ENCODE measurements around the gene DBI.
"Not testable (repeated sequence)": the region's sequence is repeated elsewhere in the genome, so short reads cannot be mapped to it uniquely, and the experiment has no call there.

The DBI gene

GRCh38 chr2:119402645-119403560, 36.1 kb downstream of the DBI start:
- DNase-seq, result no peak

- DNase-seq, result not testable (repeated sequence)
Measured at GRCh38 chr2:119403618-119404017, 36.8 kb downstream of the DBI start.

- no peak for DNase-seq
Measured at GRCh38 chr2:119405151-119405550, 38.4 kb downstream of the DBI start.

GRCh38 chr2:119407430-119408220, 40.8 kb downstream of the DBI start:
- peak; percentile 55 for DNase-seq

GRCh38 chr2:119408221-119408619, 41.4 kb downstream of the DBI start:
- DNase-seq, result no peak

- no peak for DNase-seq
Measured at GRCh38 chr2:119409506-119409905, 42.7 kb downstream of the DBI start.

- DNase-seq, result no peak
Measured at GRCh38 chr2:119414894-119415293, 48.1 kb downstream of the DBI start.

- no peak for DNase-seq
Measured at GRCh38 chr2:119415630-119416029, 48.9 kb downstream of the DBI start.

- DNase-seq, result no peak
Measured at GRCh38 chr2:119416299-119416923, 49.6 kb downstream of the DBI start.

- no peak for DNase-seq
Measured at GRCh38 chr2:119417908-119418307, 51.1 kb downstream of the DBI start.

- DNase-seq, result no peak
Measured at GRCh38 chr2:119419065-119419464, 52.3 kb downstream of the DBI start.

- no peak for DNase-seq
Measured at GRCh38 chr2:119419803-119420508, 53.2 kb downstream of the DBI start.

- DNase-seq, result no peak
Measured at GRCh38 chr2:119421304-119421703, 54.5 kb downstream of the DBI start.

GRCh38 chr2:119421741-119422140, 55.0 kb downstream of the DBI start:
- DNase-seq, result no peak

Measured in COR-L47 (cell line).